Activated CD4-positive, CD25-positive, alpha-beta regulatory T cell treated with anti-CD3 and anti-CD28 coated beads, Interleukin-2, amount 50 U/mL, for 24 hours (primary cell): ENCODE results near the gene RHOT1.
"Not testable (repeated sequence)": the region's sequence is repeated elsewhere in the genome, so short reads cannot be mapped to it uniquely, and the experiment has no call there.

ENCODE experiments used
- ATAC-seq, 2 donors: fragments of 150-1000 bp; cut with Tn5 transposase; one replicate each; pipeline ENCODE4 v1.10.0; 2021; ENCODE audit warnings: mild to moderate bottlenecking in 1 of 2, moderate library complexity in 1 of 2

RHOT1 gene

GRCh38 chr17:32160526-32160925 lies 18.2 kb downstream of the RHOT1 start:
- no peak for ATAC-seq

GRCh38 chr17:32161029-32161428 lies 18.7 kb downstream of the RHOT1 start:
- no peak for ATAC-seq

DNA sequence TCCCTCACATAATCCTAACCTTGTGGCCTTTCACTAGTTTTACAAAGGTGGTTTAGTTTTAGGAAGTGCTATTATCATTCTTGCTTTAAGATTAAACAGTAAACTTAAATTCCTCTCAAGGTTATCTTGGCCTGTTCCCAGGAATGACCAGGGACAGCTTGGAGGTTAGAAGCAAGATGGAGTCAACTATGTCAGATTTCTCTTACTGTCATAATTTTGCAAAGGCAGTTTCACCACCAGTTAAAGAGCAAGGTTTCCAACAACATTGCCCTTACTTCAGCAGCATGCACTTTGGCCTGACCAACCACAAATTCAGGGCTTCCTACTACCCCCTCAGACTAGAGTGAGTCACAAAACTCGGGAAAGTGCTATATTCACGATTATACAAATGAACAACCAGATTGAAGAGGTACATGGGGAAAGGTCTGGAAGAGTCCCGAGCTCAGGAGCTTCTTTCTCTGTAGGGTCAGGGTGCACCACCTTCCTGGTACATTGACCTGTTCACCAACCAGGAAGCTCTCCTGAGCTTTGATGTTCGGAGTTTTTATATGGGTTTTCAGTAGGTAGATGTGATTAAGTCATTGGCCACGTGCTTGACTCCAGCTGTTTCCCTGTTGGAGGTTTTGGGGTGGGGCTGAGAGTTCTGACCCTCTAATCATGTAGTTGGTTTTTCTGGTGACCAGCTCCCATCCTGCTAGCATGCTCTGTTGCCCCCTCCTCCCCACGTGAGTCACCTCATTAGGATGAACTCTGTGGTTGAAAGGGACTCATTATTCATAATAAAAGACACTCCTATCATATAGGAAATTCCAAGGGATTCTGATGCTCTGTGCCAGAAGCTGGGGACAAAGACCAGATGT lies 19.4 kb downstream of the RHOT1 start:
- ATAC-seq, result no peak

- no peak for ATAC-seq
These were observed 32.6 kb downstream of the RHOT1 start for GRCh38 chr17:32174889-32175288.

- ATAC-seq, result not testable (repeated sequence)
These were observed 36.4 kb downstream of the RHOT1 start for GRCh38 chr17:32178679-32179078.

- not testable (repeated sequence) for ATAC-seq
These were observed 36.8 kb downstream of the RHOT1 start for GRCh38 chr17:32179103-32179502.

GRCh38 chr17:32179526-32179925 lies 37.2 kb downstream of the RHOT1 start:
- ATAC-seq, result not testable (repeated sequence)

DNA sequence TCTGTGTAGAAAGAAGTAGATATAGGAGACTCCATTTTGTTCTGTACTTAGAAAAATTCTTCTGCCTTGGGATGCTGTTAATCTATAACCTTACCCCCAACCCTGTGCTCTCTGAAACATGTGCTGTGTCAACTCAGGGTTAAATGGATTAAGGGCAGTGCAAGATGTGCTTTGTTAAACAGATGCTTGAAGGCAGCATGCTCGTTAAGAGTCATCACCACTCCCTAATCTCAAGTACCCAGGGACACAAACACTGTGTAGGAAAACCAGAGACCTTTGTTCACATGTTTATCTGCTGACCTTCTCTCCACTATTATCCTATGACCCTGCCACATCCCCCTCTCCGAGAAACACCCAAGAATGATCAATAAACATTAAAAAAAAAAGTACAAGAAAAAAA lies 38.0 kb downstream of the RHOT1 start:
- not testable (repeated sequence) for ATAC-seq

- no peak for ATAC-seq
These were observed 43.6 kb downstream of the RHOT1 start for GRCh38 chr17:32185875-32186274.

DNA sequence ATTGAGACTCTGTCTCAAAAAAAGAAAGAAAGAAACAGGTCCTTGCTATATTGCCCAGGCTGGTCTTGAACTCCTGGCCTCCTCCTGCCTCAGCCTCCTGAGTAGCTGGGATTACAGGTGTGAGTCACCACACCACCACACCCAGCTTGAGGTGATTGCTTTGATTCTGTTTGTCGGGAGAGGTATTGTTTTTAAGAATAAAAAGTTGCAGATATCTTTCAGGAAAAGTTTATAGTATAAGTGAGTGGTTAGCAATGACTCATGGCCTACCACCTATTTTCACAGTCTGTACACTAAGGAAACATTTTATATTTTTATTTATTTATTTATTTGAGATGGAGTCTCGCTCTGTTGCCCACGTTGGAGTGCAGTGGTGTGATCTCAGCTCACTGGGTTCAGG lies 45.0 kb downstream of the RHOT1 start:
- ATAC-seq, result no peak

GRCh38 chr17:32189343-32189742 lies 47.0 kb downstream of the RHOT1 start:
- ATAC-seq, result no peak

GRCh38 chr17:32191306-32191705 lies 49.0 kb downstream of the RHOT1 start:
- no peak for ATAC-seq

GRCh38 chr17:32192379-32192778 lies 50.1 kb downstream of the RHOT1 start:
- ATAC-seq, result no peak

DNA sequence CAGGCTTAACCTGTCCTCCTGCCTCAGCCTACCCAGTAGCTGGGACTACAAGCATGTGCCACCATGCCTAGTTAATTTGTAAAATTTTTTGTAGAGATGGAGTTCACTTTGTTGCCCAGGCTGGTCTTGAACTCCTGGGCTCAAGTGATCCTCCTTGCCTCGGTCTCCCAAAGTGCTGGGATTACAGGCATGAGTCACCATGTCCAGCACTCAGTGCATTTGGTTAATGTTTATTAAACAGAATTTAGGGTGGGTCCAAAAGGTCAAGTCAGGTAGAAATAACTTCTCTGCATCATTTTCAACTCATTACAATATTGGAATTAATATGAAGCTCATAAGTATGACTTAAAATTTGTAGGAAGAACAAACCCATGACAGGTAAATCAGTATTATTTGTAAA lies 55.7 kb downstream of the RHOT1 start:
- no peak for ATAC-seq

- no peak for ATAC-seq
These were observed 64.6 kb downstream of the RHOT1 start for GRCh38 chr17:32206861-32207260.

GRCh38 chr17:32208436-32208835 lies 66.1 kb downstream of the RHOT1 start:
- ATAC-seq, result no peak

- ATAC-seq, result no peak
These were observed 67.3 kb downstream of the RHOT1 start for GRCh38 chr17:32209608-32210007.

GRCh38 chr17:32211671-32212070 lies 69.4 kb downstream of the RHOT1 start:
- ATAC-seq, result no peak

GRCh38 chr17:32215696-32216095 lies 73.4 kb downstream of the RHOT1 start:
- peak in 1 of 2 donors; percentile 45 for ATAC-seq

- no peak for ATAC-seq
These were observed 80.3 kb downstream of the RHOT1 start for GRCh38 chr17:32222621-32223020.

GRCh38 chr17:32223703-32224102 lies 81.4 kb downstream of the RHOT1 start:
- ATAC-seq, result peak; percentile 51 to 54

DNA sequence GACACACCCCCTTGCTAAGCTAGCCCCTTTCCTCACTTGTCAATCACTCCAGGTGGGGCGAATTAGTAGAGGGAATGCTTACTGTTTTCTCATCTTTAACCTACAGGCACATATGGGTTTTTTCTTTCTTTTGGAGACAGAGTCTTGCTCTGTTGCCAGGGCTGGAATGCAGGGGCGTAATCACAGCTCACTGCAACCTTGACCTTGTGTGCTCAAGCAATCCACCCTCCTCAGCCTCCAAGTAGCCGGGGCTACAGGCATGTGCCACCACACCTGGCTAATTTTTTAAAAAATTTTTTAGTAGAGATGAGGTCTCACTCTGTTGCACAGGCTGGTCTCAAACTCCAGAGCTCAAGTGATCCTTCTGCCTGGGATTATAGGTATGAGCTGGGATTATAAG lies 84.6 kb downstream of the RHOT1 start:
- ATAC-seq, result no peak

GRCh38 chr17:32227910-32228309 lies 85.6 kb downstream of the RHOT1 start:
- no peak for ATAC-seq

- ATAC-seq, result no peak
These were observed 93.3 kb downstream of the RHOT1 start for GRCh38 chr17:32235588-32235987.

DNA sequence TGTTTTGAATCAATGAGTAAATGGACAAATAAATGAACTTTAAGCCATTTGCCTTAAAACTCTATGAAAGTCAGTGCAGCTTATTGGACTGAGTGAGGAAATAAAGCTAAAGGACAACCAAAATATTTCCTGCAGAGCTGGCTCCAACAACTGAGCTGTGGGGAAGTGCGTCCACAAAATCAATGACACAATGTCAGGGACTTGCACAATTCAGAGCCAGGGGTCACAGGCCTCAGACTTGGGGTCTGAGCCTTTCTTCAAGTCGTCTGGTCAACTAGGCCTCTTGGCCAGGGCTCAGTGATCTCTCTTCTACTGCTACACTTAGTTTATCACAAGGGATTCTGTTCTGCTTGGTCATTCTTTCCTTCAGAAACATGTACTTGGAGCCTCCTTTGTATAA lies 97.2 kb downstream of the RHOT1 start:
- no peak for ATAC-seq
